ENCODE results near the gene ZNRF1. TPM values are rescaled to one million over a fixed set of nuclear protein-coding genes. Genes with fewer than 3 reads are reported as not detected.

The ZNRF1 gene
- total RNA-seq, 2 donors from 2014 or later = 44.9 to 46.1 TPM

- WGBS, 2 experiments (ENCODE audit: insufficient coverage in 1 of 2, insufficient read length in 1 of 2) = 96 to 97% methylated on average over 3 to 5 of the region's 5 CpGs
- Mint-ChIP-seq H3K36me3 (ENCODE audit: low read depth) (peaks cover 9% of the 10 kb centered on the region), H3K27ac (peak overlapping the region; percentile 10), H3K4me3 (no peak overlapping the region), H3K4me1 (peaks cover 31% of the 10 kb centered on the region), H3K9me3 (no peaks in the 10 kb centered on the region), H3K27me3 (ENCODE audit: insufficient read depth) (peaks cover 6% of the 10 kb centered on the region)
- Histone ChIP-seq H3K4me1 (ENCODE audit: control insufficient read depth, insufficient read depth, low read length) (peaks cover 5% of the 10 kb centered on the region), H3K36me3 (ENCODE audit: control insufficient read depth, insufficient read depth, low read length) (no peaks in the 10 kb centered on the region), H3K9ac (ENCODE audit: extremely low read depth, low read length, poor library complexity, severe bottlenecking) (no peak overlapping the region), H3K27ac (ENCODE audit: low read depth, low read length) (no peak overlapping the region), H3K27me3 (ENCODE audit: control insufficient read depth, insufficient read depth, low read length, poor library complexity, severe bottlenecking) (no peaks in the 10 kb centered on the region), H3K9me3 (ENCODE audit: control insufficient read depth, low read length) (peaks cover 5% of the 10 kb centered on the region), H3K4me3 (ENCODE audit: low read length) (no peak overlapping the region)
- DNase-seq = no peak
- no peak for TF ChIP-seq CTCF (conservative IDR thresholded peaks at IDR 0.05)
Measured at GRCh38 chr16:75003931-75004330, 5.1 kb downstream of the ZNRF1 start.

- DNase-seq = no peak
- no peak for TF ChIP-seq CTCF (conservative IDR thresholded peaks at IDR 0.05)
- WGBS, 2 experiments (ENCODE audit: insufficient coverage in 1 of 2, insufficient read length in 1 of 2) = 95 to 100% methylated on average over 2 to 3 of the region's 3 CpGs
- Mint-ChIP-seq H3K27ac (no peak overlapping the region), H3K9me3 (no peaks in the 10 kb centered on the region), H3K36me3 (ENCODE audit: low read depth) (peaks cover 10% of the 10 kb centered on the region), H3K4me3 (no peak overlapping the region), H3K27me3 (ENCODE audit: insufficient read depth) (peaks cover 6% of the 10 kb centered on the region), H3K4me1 (peaks cover 31% of the 10 kb centered on the region)
- Histone ChIP-seq H3K27me3 (ENCODE audit: control insufficient read depth, insufficient read depth, low read length, poor library complexity, severe bottlenecking) (no peaks in the 10 kb centered on the region), H3K4me1 (ENCODE audit: control insufficient read depth, insufficient read depth, low read length) (peaks cover 5% of the 10 kb centered on the region), H3K9ac (ENCODE audit: extremely low read depth, low read length, poor library complexity, severe bottlenecking) (no peak overlapping the region), H3K36me3 (ENCODE audit: control insufficient read depth, insufficient read depth, low read length) (no peaks in the 10 kb centered on the region), H3K4me3 (ENCODE audit: low read length) (no peak overlapping the region), H3K9me3 (ENCODE audit: control insufficient read depth, low read length) (peaks cover 5% of the 10 kb centered on the region), H3K27ac (ENCODE audit: low read depth, low read length) (no peak overlapping the region)
Measured at GRCh38 chr16:75004460-75004859, 5.6 kb downstream of the ZNRF1 start.

GRCh38 chr16:75005697-75006096, 6.9 kb downstream of the ZNRF1 start:
- peaks cover 5% of the 10 kb centered on the region for H3K9me3 ChIP-seq (ENCODE audit: control insufficient read depth, low read length)
- H3K36me3 ChIP-seq (ENCODE audit: control insufficient read depth, insufficient read depth, low read length) = no peaks in the 10 kb centered on the region
- H3K27me3 ChIP-seq (ENCODE audit: control insufficient read depth, insufficient read depth, low read length, poor library complexity, severe bottlenecking) = no peaks in the 10 kb centered on the region
- no peak overlapping the region for H3K27ac ChIP-seq (ENCODE audit: low read depth, low read length)
- no peak overlapping the region for H3K4me3 ChIP-seq (ENCODE audit: low read length)
- DNase-seq = no peak
- H3K36me3 Mint-ChIP-seq (ENCODE audit: low read depth) = peaks cover 10% of the 10 kb centered on the region
- peaks cover 4% of the 10 kb centered on the region for H3K4me1 ChIP-seq (ENCODE audit: control insufficient read depth, insufficient read depth, low read length)
- 95 to 100% methylated on average over 2 to 3 of the region's 4 CpGs for WGBS, 2 experiments (ENCODE audit: insufficient coverage in 1 of 2, insufficient read length in 1 of 2)
- no peak overlapping the region for H3K27ac Mint-ChIP-seq
- H3K9me3 Mint-ChIP-seq = no peaks in the 10 kb centered on the region
- no peak for TF ChIP-seq CTCF (conservative IDR thresholded peaks at IDR 0.05)
- H3K27me3 Mint-ChIP-seq (ENCODE audit: insufficient read depth) = no peaks in the 10 kb centered on the region
- H3K9ac ChIP-seq (ENCODE audit: extremely low read depth, low read length, poor library complexity, severe bottlenecking) = no peak overlapping the region
- H3K4me3 Mint-ChIP-seq = no peak overlapping the region
- peaks cover 23% of the 10 kb centered on the region for H3K4me1 Mint-ChIP-seq

All from endodermal cell (in vitro differentiated cells).